Keratinocyte (primary cell): ENCODE data around the gene MAPK1IP1L.

Source experiments
- CTCF ChIP-seq, 3 experiments: IDR thresholded peaks in 1 of 3; conservative IDR thresholded peaks in 1 of 3; optimal IDR thresholded peaks in 1 of 3; 2 replicates in 2 of 3; 3 replicates in 1 of 3; pipeline versions ENCODE3 to v1.5.1; 2011; ENCODE audit warnings: low read length in 3 of 3, mild to moderate bottlenecking in 3 of 3, moderate library complexity in 2 of 3, control low read depth in 1 of 3, inconsistent platforms in 1 of 3; ENCODE audit not compliant: insufficient read depth in 2 of 3; ENCODE audit errors: extremely low read depth in 1 of 3
- EZH2 ChIP-seq: IDR thresholded peaks from one replicate; pipeline ENCODE4 v1.6.1; 2012; ENCODE audit warnings: inconsistent platforms, mild to moderate bottlenecking, low read length, moderate library complexity

GRCh38 chr14:55070981-55071411, 19.5 kb downstream of the MAPK1IP1L start:
- TF ChIP-seq CTCF (optimal IDR thresholded peaks at IDR 0.05 in 1 of 3, IDR thresholded peaks at IDR 0.05 in 1 of 3, conservative IDR thresholded peaks at IDR 0.05 in 1 of 3; ENCODE audit: extremely low read depth in 1 of 3, insufficient read depth in 2 of 3, low read length in 3 of 3) (no peak), EZH2 (no peak)
